Activated effector memory CD4-positive, alpha-beta T cell treated with Interleukin-2 at 50 U/mL for 16 hours (primary cell): ENCODE results near the gene PTPRN2.

Experiments used
- DNase-seq: peaks from one replicate; pipeline ENCODE4 v3.0.0-alpha.2; 2020

The PTPRN2 gene

DNA sequence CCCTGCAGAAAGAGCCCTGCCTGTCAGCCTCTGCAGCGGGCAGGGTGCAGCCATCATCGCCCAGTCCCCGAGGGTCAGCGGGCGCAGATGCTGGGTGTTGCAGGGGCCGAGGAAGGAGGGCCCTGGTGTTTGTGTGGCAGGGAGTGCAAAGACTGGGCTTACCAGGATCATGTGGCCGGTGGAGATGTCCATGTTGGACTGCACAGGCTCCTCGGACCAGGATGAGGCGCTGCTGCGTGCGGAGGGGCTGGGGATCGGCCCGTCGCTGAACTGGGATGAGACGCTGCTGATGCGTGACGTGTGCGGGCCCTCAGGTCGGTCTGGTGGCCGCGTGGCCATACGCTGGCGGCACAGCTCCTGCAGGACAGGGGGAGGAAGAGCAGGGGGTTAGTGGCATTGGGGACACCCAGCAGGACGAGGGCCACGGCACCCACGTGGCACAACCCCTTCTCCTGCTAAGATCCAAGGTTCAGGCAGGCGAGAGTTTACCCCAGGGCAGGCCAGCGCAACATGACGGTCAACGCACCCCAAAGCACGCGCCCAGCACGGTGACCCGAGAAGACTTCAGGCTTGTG, 931.3 kb downstream of the PTPRN2 start:
- DNase-seq, result no peak

DNA sequence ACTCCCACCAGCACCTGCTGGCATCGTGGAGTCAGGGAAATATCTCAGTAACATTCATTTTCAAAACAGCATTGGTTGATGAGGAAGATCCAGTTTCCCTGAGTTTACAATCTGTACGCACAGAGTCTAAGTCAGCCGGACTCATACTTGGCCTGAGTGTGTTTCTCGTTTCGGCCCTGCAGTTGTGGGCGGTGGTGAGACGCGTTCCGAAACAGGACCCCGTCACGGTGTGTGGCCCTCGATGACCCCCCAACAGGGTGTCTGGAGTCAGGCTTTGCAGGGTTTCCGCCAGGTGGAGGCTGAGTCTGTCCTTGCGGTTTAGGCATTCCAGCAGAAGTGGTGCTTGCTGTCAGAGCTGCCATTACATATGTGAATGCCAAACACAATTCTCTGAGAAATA, 933.3 kb downstream of the PTPRN2 start:
- no peak for DNase-seq

DNA sequence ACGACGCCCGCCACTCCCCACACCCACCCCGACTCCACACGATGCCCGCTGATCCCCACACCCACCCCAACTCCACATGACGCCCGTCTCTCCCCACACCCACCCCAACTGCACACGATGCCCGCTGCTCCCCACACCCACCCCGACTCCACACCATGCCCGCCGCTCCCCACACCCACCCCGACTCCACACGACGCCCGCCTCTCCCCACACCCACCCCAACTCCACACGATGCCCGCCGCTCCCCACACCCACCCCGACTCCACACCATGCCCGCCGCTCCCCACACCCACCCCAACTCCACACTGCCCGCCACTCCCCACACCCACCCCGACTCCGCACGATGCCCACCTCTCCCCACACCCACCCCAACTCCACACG, 933.8 kb downstream of the PTPRN2 start:
- no peak for DNase-seq

DNA sequence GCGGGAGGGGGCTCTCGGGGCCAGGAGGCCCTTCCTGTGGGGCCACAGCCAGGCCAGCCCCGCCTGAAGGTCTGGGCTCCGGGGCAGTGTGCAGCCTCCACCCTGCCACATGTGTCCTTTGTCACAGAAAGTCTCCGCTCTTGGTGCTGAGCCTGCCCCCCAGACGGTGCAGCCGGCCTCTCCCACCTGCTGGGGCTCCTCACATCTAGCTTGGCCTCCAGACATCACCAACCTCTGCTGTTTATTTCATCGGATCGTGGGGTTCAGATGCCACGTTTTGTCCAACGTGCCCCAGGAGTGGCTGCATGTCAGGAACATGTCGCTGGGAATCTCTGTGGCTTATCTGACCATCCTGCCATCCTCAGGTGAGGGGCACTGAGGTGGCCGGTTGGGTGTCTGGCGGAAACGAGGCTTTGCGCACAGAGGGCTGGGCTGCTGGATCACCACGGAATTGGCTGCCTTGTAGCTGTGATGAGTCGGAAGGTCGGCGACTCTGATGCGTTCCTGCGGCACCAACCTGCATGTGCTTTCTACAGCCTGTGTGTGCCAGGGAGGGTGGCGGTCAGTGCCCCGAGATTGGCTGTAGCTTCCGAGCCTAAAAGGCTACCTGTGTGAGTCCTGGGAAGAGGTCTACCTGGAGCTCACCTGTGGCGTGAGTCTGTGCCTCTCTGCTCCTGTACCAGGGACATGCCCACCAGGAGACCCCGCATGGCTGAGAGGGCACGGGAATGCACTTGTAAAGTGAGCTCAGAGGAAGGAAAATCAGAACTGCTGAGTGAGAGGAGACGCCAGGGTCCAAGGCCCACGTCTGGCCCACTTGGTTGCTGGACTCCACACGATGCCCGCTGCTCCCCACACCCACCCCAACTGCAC, 934.4 kb downstream of the PTPRN2 start:
- DNase-seq, result no peak

DNA sequence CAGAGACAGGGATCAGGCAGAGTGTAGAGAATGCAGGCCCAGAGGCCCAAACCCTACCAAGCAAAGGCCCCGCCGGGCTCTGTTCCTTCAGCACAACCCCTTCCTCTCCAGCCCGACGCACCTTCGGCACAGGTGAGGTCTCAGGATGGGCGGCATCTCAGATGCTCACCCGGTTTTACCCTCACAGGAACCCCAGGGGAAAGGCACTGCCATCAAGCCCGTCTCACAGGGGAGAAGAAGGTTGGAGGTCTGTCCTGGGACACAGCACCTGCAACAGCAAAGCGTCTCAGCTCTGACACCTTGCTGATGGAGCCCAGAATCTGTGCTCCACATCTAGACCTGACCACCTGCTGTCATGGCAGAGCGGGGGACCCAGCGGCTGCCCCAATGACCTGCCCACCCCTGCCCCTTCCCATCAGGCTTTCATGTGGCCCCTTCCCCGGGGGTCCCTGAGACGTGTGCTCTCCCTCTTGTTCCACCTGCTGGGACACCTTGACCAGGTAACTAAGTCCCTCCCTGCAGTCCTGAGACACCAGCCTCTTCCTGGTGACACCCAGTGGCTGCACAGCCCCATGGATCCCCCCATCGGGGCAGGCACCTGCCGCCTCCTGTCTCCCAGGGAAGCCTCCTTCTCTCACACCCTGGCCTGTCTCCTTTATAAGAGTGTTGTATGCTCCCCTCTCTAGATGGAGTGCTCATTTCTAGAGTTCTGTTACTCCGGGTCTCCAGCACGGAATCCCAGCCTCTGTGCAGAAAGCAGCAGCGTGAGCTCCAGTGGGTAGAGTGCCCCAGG, 935.3 kb downstream of the PTPRN2 start:
- no peak for DNase-seq

DNA sequence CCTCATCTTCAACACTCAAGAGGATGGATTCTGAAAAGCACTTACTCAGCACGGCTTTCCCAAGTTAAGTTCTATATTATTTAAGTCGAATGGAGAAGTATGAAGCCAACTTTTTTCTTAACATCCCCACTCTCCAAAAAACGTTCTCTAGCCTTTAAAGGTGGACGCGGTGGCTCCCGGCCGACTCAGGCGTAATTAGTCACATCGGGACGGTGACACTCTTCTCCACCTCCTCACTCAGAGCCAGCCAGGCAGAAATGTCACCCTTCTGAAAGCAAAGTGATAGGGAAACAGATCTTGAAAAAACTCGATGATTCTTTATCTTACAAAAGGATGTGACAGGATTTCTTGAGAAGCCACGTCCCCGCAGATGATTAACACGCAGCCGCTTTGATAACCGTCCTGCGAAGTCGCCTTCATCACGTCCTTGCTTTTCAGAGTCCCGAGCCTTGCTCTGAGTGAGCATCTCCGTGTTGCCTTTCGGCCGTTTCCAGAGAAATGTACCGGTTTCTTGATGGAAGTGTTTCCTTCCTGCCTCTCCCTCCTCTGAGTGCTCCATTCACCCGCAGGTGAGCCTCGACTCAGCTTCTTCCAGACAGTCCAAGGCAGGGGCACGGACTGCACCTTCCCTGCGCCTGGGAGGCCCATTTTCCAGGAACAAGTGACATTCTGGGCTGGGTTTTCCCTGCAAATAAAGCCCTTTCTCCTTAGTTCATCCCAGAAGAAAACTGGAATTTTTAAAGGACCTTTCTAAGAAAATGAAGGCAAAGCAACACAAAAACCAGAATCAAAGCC, 936.1 kb downstream of the PTPRN2 start:
- DNase-seq, result no peak

DNA sequence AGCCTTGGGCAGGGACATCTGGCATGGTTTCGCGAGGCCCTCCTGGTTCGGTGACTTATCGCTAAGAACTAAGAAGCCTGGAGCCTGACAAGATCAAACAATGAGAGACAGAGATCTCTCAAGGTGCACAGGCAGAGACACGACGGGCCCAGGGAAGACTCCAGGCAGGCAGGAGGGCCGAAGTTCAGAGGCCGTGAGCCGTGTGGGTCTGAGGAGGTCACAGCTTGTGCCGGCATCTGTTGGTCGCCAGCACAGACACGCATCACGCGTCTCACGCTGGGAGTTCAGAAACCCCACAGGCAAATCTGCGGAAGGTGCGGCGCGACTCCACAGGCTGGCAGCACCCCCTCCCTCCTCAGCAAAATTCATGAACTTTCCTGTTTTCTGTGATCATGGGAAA, 936.8 kb downstream of the PTPRN2 start:
- DNase-seq, result no peak

DNA sequence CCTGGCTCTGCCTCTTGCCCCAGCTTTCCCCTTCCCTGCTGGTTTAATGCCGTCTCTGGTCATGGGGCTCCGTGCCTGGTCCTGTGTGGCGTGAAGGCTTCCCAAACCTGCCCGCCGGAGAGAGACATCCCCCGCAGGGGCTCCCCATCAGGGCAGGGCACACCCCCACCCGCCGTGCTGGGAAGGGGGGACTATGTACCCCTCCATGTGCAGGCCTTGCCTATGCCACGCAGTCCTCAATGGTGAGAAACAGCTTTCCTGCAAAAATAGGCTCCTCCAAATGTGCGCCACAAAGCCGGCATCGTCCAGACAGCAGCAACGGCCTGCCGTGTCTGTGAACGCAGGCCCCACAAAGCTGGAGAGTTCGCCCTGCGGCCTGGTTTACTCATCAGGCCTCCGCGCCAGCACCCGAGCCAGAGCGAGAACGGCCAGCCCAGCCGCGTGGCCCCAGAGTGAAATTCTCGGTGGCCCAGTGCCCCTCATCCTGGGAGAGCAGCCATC, 937.4 kb downstream of the PTPRN2 start:
- DNase-seq, result no peak

DNA sequence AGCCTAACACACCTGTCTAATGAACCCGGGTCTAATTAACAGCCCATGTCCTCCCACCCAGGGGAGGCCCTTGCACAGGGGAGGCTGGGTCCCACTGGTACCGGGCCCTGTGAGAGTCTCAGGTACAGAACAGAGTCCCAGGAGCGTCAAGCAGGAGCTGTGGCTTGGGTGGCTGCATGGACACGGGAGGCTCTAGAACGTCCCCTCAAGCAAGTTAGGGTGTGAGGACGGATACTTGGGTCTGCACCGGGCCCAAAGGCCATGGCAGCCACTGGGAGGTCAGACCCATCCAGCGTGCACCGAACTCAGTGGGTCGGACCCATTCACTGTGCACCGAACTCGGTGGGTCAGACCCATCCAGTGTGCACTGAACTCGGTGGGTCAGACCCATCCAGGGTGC, 941.1 kb downstream of the PTPRN2 start:
- DNase-seq, result no peak

DNA sequence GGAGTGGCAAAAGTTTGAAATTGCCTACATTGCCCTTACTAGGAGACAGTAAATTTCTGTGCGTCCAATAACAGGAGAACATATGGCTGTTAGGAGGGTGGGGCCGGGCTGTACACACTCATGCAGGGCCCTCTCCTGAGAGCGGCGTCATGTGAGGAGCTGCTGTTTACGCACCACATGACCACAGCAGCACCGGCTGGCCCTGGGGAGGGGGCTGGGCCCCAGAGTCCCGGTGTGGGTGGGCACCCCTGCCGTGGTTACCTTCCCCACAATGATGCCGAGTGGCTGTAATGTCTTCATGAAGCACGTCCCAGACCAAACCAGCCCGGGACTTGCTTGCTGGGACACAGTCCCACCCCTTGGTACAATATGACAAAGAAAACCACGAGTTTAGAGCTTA, 942.1 kb downstream of the PTPRN2 start:
- DNase-seq, result no peak

DNA sequence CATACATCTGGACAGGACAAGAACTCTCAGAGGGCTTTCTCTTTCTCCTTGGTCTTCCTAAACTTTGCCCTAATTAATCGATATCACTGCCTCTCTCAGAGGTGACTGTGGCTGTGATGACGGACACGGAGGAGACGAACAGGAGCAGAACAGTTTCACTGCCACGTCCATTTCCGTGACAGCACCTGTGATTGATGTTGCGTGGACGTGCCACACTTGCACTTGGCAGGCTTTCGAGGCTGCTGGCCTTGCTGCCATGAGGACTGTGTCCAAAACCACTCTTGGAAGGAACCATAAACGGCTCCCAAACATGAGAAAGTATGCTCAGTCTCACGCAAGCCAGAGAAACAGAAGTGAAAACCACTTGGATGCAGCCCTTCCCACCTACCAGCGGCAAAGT, 942.7 kb downstream of the PTPRN2 start:
- no peak for DNase-seq

DNA sequence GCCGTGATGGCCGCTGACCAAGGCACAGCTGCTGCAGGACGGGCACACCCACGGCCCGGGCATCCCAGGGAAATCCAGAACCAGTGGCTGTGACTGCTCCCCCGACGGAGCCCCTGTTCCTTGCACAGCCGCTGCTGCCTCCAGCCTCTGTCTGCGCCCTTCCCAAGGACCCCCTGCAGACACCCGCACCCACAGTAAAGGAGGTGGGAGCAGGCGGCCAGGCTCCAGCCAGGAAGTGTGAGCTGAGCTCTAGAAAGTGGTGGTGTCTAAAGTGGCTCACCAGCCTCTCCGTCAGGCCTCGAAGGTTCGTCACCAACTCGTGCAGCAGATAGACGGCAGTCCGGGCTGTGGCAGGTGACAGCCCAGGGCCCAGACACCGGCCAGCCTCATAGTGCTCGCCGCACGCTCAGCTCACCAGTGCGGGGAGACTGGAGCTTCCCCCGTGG, 944.1 kb downstream of the PTPRN2 start:
- DNase-seq, result no peak

DNA sequence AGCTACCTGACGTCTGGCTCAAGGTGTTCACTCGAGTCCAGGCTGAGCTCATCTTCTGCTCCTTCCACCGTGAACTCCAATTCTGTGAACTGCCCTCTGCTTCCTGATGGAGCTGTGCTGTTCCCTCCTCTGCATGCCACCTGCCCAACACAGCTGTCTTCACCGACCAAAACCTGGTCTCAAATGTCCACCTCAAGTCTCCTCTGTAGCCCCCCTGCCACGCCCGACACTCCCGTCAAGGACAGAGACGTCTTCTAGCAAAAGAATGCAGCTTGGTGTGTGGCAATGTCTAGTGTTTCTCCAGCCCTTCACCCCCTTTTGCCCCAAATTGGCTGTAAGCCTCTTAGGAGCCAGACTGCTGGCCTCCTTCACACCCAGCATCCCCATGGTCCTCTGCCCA, 945.8 kb downstream of the PTPRN2 start:
- no peak for DNase-seq

DNA sequence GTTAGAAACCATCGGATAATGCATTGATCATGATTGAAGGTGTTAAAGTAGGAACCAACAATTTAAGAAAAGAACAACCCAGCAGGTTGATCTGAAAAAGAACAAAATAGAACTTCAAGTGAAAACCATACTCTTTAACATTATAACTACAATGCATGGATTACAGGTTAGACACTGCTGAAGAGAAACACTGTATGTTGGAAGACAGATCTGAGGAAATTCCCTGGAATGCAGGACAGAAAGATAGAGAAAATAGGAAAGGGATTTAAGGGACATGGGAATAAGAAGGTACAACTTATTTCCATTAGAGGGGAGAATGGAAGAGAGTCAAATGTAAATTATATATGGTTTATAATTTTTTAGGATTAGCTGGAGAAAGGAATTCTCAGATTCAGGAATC, 947.5 kb downstream of the PTPRN2 start:
- no peak for DNase-seq

DNA sequence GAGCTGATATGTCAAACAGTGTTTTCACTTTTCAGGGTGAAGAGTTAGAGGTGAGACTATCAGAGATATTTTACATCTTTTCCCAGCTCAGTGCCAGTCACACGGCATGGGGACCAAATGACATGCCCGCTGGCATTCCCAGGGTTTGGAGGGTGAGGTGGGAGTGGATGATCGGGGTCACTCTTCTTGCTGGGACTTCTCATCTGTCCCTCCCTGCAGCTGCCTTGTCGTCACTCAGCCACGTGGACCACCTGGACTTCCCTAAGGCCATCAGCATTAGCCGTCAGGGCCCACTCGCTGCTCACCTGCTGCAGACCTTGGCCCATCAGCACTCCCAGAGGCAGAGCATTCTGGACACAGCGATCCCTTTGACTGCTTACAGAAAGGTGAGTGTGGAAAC, 949.1 kb downstream of the PTPRN2 start:
- no peak for DNase-seq

DNA sequence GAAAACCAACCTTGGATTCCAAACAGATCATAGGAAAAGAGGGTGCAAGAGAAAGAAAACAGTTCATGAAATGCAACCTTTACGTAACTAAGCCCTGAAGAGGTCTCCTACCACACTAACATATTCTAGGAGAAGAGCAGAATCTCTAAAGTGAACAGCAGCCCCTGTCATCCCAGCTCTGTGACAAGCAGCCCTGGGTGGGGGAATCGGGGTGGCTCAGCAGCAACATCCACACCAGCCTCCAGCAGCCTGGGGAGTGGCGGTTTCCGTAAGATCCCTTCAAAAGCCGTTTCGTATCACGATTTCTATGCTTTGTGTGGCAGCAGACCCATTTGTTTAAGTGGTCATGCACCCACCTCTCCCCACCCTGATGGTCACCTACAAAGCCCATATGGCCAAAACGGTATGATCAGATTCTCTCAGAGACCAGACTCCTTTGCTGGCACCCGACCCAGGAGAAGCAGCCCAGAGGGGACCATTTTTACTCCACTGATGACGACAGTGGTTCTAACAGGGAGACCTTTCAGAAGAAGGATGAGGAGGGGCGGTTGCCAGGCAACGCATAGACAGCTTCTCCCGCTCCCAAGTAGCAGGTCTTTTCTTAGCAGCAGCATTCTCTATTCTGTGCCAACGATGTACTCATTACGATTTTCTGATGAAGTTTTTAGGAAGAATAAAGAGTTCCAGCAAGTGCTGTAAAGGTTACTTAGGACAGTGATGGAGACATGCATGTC, 950.2 kb downstream of the PTPRN2 start:
- no peak for DNase-seq

DNA sequence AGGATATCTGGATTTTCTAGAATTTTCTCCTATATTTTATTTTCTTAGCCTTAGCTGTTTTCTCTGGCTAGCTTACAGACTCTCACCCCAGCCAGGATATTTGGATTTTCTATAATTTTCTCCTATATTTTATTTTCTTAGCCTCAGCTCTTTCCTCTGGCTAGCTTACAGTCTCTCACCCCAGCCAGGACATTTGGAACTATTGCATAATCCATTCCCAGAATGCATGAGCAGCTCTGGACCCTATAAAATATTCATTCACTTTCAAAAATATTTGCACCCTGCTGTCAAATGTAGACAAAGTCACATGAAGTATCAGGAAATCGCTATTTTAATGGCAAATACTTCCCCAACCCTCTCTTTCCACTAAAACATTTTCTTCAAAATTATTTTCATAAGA, 952.0 kb downstream of the PTPRN2 start:
- DNase-seq, result no peak

DNA sequence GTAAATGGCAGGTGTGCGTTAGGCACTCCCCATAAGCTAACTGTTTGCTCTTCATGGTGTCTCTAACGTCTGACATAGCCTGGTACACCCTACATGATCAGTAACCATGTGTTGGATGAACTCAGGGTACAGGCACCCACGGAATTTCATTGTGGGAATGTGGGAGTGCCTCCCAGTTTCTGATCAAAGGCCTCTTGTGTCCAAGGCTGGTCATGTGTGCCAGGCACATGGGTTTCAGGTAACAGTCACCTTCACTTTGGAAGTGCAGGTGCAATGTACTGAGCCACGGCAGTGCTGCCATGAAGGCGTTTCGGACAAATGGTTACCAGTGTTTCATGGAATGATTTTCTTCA, 952.5 kb downstream of the PTPRN2 start:
- no peak for DNase-seq

DNA sequence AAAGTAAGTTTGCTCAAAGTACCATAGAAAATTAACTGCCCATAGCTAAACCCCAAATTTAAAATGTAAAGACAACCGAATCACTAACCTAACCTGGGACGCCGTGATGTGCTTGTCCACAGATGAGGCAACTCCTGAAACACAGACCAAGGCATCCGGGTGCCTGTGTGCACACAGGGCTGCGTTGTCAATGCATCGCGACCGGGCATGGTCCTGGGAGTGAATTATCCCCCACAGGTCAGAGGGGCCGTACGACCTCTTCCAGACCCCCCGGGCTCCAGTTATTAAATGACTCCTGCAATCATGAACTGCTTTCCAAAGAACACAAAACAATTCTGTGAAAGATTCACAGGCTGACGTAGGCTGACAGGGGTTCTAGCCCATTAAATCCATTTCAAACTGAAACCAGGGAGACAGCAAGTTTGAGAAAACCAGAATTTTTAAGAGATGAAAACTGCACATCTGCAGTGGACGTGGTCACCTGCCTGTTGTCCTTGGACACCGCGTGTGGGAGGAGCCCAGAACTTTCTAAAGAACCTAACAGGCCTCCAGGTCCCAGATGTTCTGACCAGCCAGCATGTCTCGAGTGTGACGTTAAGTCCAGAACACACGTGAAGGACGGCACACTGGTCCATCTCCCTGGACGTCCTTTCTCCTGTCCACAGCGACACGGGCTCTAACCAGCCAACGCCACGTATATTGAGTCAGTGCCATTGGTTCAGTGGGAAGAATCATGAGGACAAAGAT, 953.0 kb downstream of the PTPRN2 start:
- DNase-seq, result no peak

DNA sequence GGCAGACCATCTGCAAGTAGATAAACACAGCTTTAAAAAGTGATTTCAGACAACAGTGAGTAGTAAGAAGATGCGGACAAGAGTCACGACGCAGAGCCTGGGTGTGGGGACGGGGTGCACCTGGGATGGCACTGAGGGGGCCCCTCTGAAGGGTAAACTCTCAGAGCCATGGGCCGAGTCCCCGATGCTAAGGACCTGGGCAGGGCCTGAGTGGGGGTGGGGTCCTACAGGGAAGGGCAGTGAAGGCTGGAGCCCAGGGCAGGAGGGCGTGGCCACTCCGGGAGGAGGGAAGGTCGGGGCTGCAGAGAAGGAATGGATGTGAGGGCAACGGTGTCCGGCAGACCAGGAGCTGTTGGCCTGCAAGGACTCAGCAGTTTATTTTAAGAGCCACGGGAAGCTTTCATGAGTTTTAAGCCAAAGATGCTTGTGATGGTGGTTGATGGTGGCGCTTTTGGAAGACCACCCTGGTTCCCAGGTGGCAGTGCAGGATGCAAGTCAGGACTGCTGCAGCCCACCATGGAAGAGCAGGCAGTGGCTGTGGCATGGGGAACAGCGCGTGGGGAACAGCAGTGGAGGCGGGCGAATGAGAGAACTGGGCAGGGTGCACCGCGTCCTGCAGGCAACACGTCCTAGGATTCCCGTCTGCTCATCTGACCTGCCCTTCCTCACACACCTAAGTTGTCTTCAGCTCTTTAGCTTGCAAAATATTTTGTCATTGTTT, 954.0 kb downstream of the PTPRN2 start:
- no peak for DNase-seq
